PC-9 (cell line): ENCODE results near the gene CPA4. TPM values are rescaled to one million over a fixed set of nuclear protein-coding genes. Genes with fewer than 3 reads are reported as not detected.

Source experiments
- BruUV-seq: library from RNA; stranded (reverse); fragments of 400-500 nt; replicated peaks from 2 replicates; lab custom pipeline; 2021; lab: Mats Ljungman, UMichigan
- CTCF ChIA-PET: fragments of 300-600 bp; sonication (Branson Sonifier 250); formaldehyde crosslinking; loops from one replicate; lab custom pipeline; 2022; ENCODE audit warnings: antibody characterized with exemption; lab: Charles Lee
- POLR2A ChIA-PET: fragments of 300-600 bp; sonication (Branson Sonifier 250); formaldehyde crosslinking; loops from one replicate; lab custom pipeline; 2022; ENCODE audit warnings: antibody characterized with exemption; ENCODE audit not compliant: unreplicated experiment; lab: Charles Lee
- DNase-seq, 2 experiments: peaks; one replicate each; pipeline versions ENCODE4 v3.0.0 to v3.0.0-alpha.2; 2015 to 2022; ENCODE audit warnings: mixed read lengths in 1 of 2
- H2AFZ ChIP-seq: fragments of 200-600 bp; sonication (generic); 2 replicates; pipeline ENCODE4 v1.8.1; 2017; ENCODE audit warnings: antibody characterized with exemption
- H3F3A ChIP-seq: fragments of 200-600 bp; sonication (generic); 2 replicates; pipeline ENCODE4 v1.8.1; 2017; ENCODE audit warnings: antibody characterized with exemption, mild to moderate bottlenecking, low read depth; ENCODE audit not compliant: insufficient read depth
- H3K27ac ChIP-seq: fragments of 200-600 bp; sonication (generic); 2 replicates; pipeline ENCODE4 v1.6.1; 2016; ENCODE audit warnings: mixed run types
- H3K27me3 ChIP-seq: fragments of 200-600 bp; sonication (generic); 2 replicates; pipeline ENCODE4 v1.6.1; 2016; ENCODE audit warnings: low read depth, mixed run types; ENCODE audit not compliant: insufficient read depth
- H3K36me3 ChIP-seq: fragments of 200-600 bp; sonication (generic); 2 replicates; pipeline ENCODE4 v1.6.1; 2016; ENCODE audit warnings: low read depth, mixed run types
- H3K4me1 ChIP-seq: fragments of 200-600 bp; sonication (generic); replicated peaks from 2 replicates; pipeline ENCODE4 v1.6.1; 2016; ENCODE audit warnings: mixed run types; ENCODE audit not compliant: insufficient read depth
- H3K4me2 ChIP-seq: fragments of 200-600 bp; sonication (generic); 2 replicates; pipeline ENCODE4 v1.6.1; 2017; ENCODE audit warnings: mixed run types
- H3K4me3 ChIP-seq: fragments of 200-600 bp; sonication (generic); 2 replicates; pipeline ENCODE4 v1.6.1; 2016; ENCODE audit warnings: mixed run types
- H3K79me2 ChIP-seq: fragments of 200-600 bp; sonication (generic); 2 replicates; pipeline ENCODE4 v1.6.1; 2017; ENCODE audit warnings: low read depth, mixed run types
- H3K9me2 ChIP-seq: fragments of 200-600 bp; sonication (generic); 2 replicates; pipeline ENCODE4 v1.8.1; 2017; ENCODE audit warnings: mild to moderate bottlenecking; ENCODE audit not compliant: insufficient read depth
- H3K9me3 ChIP-seq: fragments of 200-600 bp; sonication (generic); 2 replicates; pipeline ENCODE4 v1.8.1; 2016; ENCODE audit warnings: low read depth; ENCODE audit not compliant: insufficient read depth
- H4K20me1 ChIP-seq: fragments of 200-600 bp; sonication (generic); 2 replicates; pipeline ENCODE4 v1.8.1; 2017; ENCODE audit not compliant: insufficient read depth
- EZH2 ChIP-seq: fragments of 200-600 bp; sonication (generic); IDR thresholded peaks from 2 replicates; pipeline ENCODE4 v1.8.0; 2017; ENCODE audit warnings: antibody characterized with exemption, low read depth
- intact Hi-C: fragments of 100-400 bp; cut with micrococcal nuclease; formaldehyde crosslinking; loops from one replicate; pipeline ENCODE4 v1.10.0; 2022; ENCODE audit not compliant: unreplicated experiment
- total RNA-seq: library from RNA; stranded (reverse); gene quantifications from 2 replicates; pipeline ENCODE4 v1.2.3, GENCODE V29; 2021
- TF ChIP-seq, protein P1 (sequence below): fragments of 200-600 bp; sonication (generic); conservative IDR thresholded peaks from 2 replicates; pipeline ENCODE4 v1.6.1; 2017; ENCODE audit warnings: mixed run types, antibody characterized with exemption, mild to moderate bottlenecking, moderate library complexity

CPA4 gene
- total RNA-seq, 1 experiment from 2014 or later = 9.8 TPM

DNA sequence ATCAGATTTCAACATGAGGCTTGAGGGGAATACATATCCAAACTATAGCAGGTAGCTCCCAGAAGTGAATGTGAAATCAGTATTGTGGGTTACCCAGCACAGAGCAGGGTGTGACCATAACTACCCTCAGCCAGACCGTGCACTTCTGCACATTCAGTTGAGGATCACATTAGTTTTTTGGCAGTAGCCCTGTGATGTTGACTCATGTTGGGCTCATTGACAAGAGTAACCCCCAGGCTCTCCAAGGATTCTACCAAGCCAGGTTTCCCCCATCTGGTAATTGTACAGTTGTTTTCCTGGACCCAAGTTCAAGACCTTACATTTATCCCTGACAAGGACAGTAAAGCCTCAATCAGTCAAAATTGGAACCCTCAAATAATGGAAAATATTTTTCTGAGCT is 11.7 kb upstream of the CPA4 start:
- no TSS peak for BruUV-seq
- no peaks in the 10 kb centered on the region for H3K9me2 ChIP-seq
- H3K36me3 ChIP-seq = no peaks in the 10 kb centered on the region
- no peaks in the 10 kb centered on the region for H3K27me3 ChIP-seq
- no peaks in the 10 kb centered on the region for H4K20me1 ChIP-seq
- ChIA-PET POLR2A (no interaction called here), CTCF (no interaction called here)
- H3F3A ChIP-seq = peaks cover 15% of the 10 kb centered on the region; the same call in 1 of the 2 replicates
- no peak for DNase-seq
- no peak overlapping the region for H2AFZ ChIP-seq
- H3K27ac ChIP-seq = no peak overlapping the region
- H3K4me2 ChIP-seq = no peak overlapping the region
- no peaks in the 10 kb centered on the region for H3K79me2 ChIP-seq
- no peak overlapping the region for H3K4me3 ChIP-seq
- intact Hi-C loops = no loop called here
- TF ChIP-seq, protein P1, sequence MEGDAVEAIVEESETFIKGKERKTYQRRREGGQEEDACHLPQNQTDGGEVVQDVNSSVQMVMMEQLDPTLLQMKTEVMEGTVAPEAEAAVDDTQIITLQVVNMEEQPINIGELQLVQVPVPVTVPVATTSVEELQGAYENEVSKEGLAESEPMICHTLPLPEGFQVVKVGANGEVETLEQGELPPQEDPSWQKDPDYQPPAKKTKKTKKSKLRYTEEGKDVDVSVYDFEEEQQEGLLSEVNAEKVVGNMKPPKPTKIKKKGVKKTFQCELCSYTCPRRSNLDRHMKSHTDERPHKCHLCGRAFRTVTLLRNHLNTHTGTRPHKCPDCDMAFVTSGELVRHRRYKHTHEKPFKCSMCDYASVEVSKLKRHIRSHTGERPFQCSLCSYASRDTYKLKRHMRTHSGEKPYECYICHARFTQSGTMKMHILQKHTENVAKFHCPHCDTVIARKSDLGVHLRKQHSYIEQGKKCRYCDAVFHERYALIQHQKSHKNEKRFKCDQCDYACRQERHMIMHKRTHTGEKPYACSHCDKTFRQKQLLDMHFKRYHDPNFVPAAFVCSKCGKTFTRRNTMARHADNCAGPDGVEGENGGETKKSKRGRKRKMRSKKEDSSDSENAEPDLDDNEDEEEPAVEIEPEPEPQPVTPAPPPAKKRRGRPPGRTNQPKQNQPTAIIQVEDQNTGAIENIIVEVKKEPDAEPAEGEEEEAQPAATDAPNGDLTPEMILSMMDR = no peak
- no peak for TF ChIP-seq EZH2
- H3K4me1 ChIP-seq = peaks cover 39% of the 10 kb centered on the region
- no peaks in the 10 kb centered on the region for H3K9me3 ChIP-seq

DNA sequence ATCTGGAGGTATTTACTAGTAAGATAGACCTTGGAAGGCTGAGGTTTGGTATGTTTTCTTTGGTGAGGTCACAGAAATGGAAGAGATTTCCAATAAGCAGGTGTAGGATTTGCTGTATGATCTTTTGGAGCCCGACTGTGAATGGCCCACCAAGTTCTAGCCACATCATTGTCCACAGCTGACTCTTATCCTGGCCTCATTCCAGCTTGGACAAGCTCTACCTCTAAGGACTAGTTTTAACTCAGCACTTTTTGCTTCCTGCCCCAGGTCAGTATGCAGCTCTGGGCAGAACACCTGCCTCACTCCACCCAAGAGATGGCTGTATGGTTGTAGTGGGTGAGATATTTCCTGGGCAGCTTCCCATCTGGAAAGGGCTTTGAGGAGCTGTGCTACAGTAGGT is 6.1 kb upstream of the CPA4 start:
- intact Hi-C loops = no loop called here
- peaks cover 15% of the 10 kb centered on the region; the same call in 1 of the 2 replicates for H3F3A ChIP-seq
- no peaks in the 10 kb centered on the region for H3K27me3 ChIP-seq
- no peak overlapping the region for H3K4me3 ChIP-seq
- no peak overlapping the region for H3K27ac ChIP-seq
- peaks cover 32% of the 10 kb centered on the region for H3K4me1 ChIP-seq
- BruUV-seq = no TSS peak
- H3K36me3 ChIP-seq = no peaks in the 10 kb centered on the region
- no peak overlapping the region for H3K4me2 ChIP-seq
- H2AFZ ChIP-seq = no peak overlapping the region
- TF ChIP-seq EZH2 = no peak
- TF ChIP-seq, protein P1 = no peak
- no peaks in the 10 kb centered on the region; the same call in 1 of the 2 replicates for H3K9me3 ChIP-seq
- ChIA-PET POLR2A (interaction anchor here (0.7 kb wide), 1 partner anchor 94 kb away, joined by 4 read pairs; no protein-coding TSS in a partner anchor), CTCF (no interaction called here)
- H4K20me1 ChIP-seq = no peaks in the 10 kb centered on the region
- DNase-seq = no peak
- no peaks in the 10 kb centered on the region for H3K79me2 ChIP-seq
- H3K9me2 ChIP-seq = no peaks in the 10 kb centered on the region

DNA sequence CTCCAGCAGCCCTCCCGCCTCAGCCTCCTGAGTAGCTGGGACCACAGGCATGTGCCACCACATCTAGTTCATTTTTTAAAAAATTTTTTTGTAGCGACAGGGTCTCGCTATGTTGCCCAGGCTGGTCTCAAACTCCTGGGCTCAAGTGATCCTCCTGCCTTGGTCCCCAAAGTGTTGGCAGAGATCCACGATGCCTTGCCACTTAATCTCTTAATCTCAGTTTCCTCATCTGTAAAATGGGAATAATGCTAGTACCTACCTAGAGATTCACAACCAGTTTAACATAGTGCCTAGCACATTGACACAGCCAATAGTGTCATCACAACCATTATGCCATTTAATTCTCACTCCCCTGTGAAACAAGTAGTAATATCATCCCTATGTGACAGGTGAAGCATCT is 4.8 kb upstream of the CPA4 start:
- TF ChIP-seq, protein P1 = no peak
- no peak for TF ChIP-seq EZH2
- intact Hi-C loops = no loop called here
- H3K9me3 ChIP-seq = no peaks in the 10 kb centered on the region; the same call in 1 of the 2 replicates
- POLR2A ChIA-PET = interaction anchor here (0.6 kb wide), 1 partner anchor 218 kb away, joined by 3 read pairs; the partner anchor contains the start of gene KLHDC10
- no peaks in the 10 kb centered on the region for H3K9me2 ChIP-seq
- no TSS peak for BruUV-seq
- no peak overlapping the region for H3K27ac ChIP-seq
- CTCF ChIA-PET = no interaction called here
- H3F3A ChIP-seq = peaks cover 25% of the 10 kb centered on the region
- no peak overlapping the region for H2AFZ ChIP-seq
- H3K36me3 ChIP-seq = no peaks in the 10 kb centered on the region
- no peak for DNase-seq
- no peaks in the 10 kb centered on the region for H3K27me3 ChIP-seq
- no peaks in the 10 kb centered on the region for H4K20me1 ChIP-seq
- no peak overlapping the region for H3K4me2 ChIP-seq
- no peak overlapping the region for H3K4me3 ChIP-seq
- H3K4me1 ChIP-seq = peaks cover 41% of the 10 kb centered on the region
- no peaks in the 10 kb centered on the region for H3K79me2 ChIP-seq
